Measurements from ENCODE around the gene SDK1. TPM values are rescaled to one million over a fixed set of nuclear protein-coding genes. Genes with fewer than 3 reads are reported as not detected.

The SDK1 gene
- total and polyA plus RNA-seq, 2 donors (not counting 3 experiments of a cell fraction or from before 2014, with no cell fraction given), result 1.6 to 3.9 TPM

DNA sequence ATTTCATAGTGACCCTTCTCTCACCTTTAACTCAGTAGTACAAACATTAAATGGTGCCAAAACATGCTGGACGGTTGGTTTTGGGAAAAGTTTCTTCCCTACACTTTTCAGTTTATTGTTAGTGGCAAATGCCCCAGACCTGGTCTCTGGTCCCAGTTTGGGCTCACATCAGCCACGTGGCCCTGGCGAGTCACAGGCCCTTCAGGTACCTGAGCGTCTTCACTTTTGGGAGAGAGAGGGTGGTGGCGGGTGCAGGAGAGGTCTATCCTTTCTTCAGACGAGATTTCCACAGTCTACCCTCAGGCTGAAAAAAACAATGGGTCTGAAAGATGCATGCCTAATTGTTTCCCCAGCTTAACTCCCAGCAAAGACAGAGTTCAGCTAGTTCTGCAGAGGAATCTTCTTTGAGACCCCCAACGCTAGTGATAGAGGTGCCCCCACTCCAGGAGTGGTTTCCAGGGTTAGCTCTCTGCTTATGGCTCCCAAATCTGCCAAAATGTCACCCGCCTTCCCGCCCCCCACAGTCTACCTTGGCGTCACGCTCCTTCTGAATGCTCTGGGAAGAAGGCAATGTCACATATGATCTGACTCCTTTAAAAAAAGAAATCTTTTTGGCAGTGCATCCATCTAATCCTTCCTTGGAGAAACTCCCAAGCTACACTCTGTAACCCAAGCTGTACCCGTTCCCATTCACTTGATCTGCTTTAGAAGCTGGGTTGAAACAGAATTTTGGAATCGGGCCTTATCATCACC is 996.3 kb downstream of the SDK1 start:
- H3K9ac ChIP-seq (replicated peaks; ENCODE audit: extremely low read depth, insufficient read depth, low read length), result no peak overlapping the region
- H3K4me3 ChIP-seq (replicated peaks in 1 of 3; ENCODE audit: insufficient read depth in 1 of 3, low read depth in 1 of 3, low read length in 3 of 3), result no peak overlapping the region
- no peaks in the 10 kb centered on the region for H3K27me3 ChIP-seq (ENCODE audit: control insufficient read depth in 2 of 2, insufficient read depth in 2 of 2, low read length in 2 of 2)
- intact Hi-C loops (cut with micrococcal nuclease), result no loop called here
- dilution Hi-C loops (cut with MboI; ENCODE audit: extremely low pct_ligation_motif_present, low sequenced_read_pairs), result no loop called here
- no peaks in the 10 kb centered on the region for H3K9me1 ChIP-seq (replicated peaks; ENCODE audit: control insufficient read depth, extremely low read depth, insufficient read depth, low read length)
- DNase-seq (ENCODE audit: low read depth, low spot score) (no peak), FAIRE-seq (no peak)
- no peak overlapping the region for H3K4me2 ChIP-seq (ENCODE audit: insufficient read depth, low read length)
- H4K20me1 ChIP-seq (replicated peaks; ENCODE audit: control insufficient read depth, extremely low read depth, insufficient read depth, low read length), result no peaks in the 10 kb centered on the region
- CTCF ChIA-PET, result no interaction called here
- TF ChIP-seq, protein P1, sequence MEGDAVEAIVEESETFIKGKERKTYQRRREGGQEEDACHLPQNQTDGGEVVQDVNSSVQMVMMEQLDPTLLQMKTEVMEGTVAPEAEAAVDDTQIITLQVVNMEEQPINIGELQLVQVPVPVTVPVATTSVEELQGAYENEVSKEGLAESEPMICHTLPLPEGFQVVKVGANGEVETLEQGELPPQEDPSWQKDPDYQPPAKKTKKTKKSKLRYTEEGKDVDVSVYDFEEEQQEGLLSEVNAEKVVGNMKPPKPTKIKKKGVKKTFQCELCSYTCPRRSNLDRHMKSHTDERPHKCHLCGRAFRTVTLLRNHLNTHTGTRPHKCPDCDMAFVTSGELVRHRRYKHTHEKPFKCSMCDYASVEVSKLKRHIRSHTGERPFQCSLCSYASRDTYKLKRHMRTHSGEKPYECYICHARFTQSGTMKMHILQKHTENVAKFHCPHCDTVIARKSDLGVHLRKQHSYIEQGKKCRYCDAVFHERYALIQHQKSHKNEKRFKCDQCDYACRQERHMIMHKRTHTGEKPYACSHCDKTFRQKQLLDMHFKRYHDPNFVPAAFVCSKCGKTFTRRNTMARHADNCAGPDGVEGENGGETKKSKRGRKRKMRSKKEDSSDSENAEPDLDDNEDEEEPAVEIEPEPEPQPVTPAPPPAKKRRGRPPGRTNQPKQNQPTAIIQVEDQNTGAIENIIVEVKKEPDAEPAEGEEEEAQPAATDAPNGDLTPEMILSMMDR (IDR thresholded peaks at IDR 0.05; ENCODE audit: extremely low read depth in 1 of 2, insufficient read depth in 1 of 2, low read depth in 1 of 2, low read length in 2 of 2), result no peak
- TF ChIP-seq POLR2A (IDR thresholded peaks at IDR 0.05; ENCODE audit: low read depth, low read length) (no peak), GATA2 (IDR thresholded peaks at IDR 0.05; ENCODE audit: insufficient read depth, insufficient read length, low read depth, low read length) (no peak), EZH2 (IDR thresholded peaks at IDR 0.05; ENCODE audit: borderline replicate concordance, low read depth, low read length, severe bottlenecking) (no peak), POLR2AphosphoS5 (IDR thresholded peaks at IDR 0.05; ENCODE audit: insufficient read depth, low read depth, low read length) (no peak), MYC (IDR thresholded peaks at IDR 0.05; ENCODE audit: low read depth, low read length) (no peak), FOS (IDR thresholded peaks at IDR 0.05; ENCODE audit: borderline replicate concordance, insufficient read depth, low read length) (no peak), JUN (IDR thresholded peaks at IDR 0.05; ENCODE audit: borderline replicate concordance, insufficient read depth, insufficient read length, low read depth) (no peak)
- TF ChIP-seq, protein P2, sequence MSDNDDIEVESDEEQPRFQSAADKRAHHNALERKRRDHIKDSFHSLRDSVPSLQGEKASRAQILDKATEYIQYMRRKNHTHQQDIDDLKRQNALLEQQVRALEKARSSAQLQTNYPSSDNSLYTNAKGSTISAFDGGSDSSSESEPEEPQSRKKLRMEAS (IDR thresholded peaks at IDR 0.05; ENCODE audit: insufficient read depth, insufficient read length), result no peak
- H3K36me3 ChIP-seq (ENCODE audit: control insufficient read depth in 2 of 2, extremely low read depth in 1 of 2, insufficient read depth in 2 of 2, low read length in 2 of 2), result no peaks in the 10 kb centered on the region
- no peak overlapping the region for H3K27ac ChIP-seq (ENCODE audit: insufficient read depth, low read depth, low read length)
- H3K79me2 ChIP-seq (ENCODE audit: control insufficient read depth, insufficient read depth, low read length), result no peaks in the 10 kb centered on the region
- H3K9me3 ChIP-seq (replicated peaks; ENCODE audit: control insufficient read depth, insufficient read depth, low read length), result no peaks in the 10 kb centered on the region
- no peaks in the 10 kb centered on the region for H3K4me1 ChIP-seq (ENCODE audit: control insufficient read depth, extremely low read depth, insufficient read depth, low read length)
- no peak overlapping the region for H2AFZ ChIP-seq (ENCODE audit: low read depth, low read length)
- POLR2A ChIA-PET, result no interaction called here
- BruUV-seq (replicated peaks), result no TSS peak

All from endothelial cell of umbilical vein (primary cell).